Measurements from ENCODE around the gene GABPB1. TPM values are rescaled to one million over a fixed set of nuclear protein-coding genes. Genes with fewer than 3 reads are reported as not detected.

The GABPB1 gene
- total RNA-seq, 3 donors from 2014 or later (not counting 1 experiment from before 2014, with no cell fraction given): 20.8 to 30.8 (median 26.3) TPM

- no peak overlapping the region for H3K4me3 Mint-ChIP-seq
- WGBS (ENCODE audit: insufficient coverage): no CpG with 5 or more reads among the region's 1 CpG
- Histone ChIP-seq H3K9me3 (ENCODE audit: control insufficient read depth, insufficient read depth, low read length) (no peaks in the 10 kb centered on the region), H3K4me1 (ENCODE audit: control insufficient read depth, insufficient read depth, low read length) (peaks cover 8% of the 10 kb centered on the region), H3K27me3 (ENCODE audit: control insufficient read depth, insufficient read depth, low read length) (no peaks in the 10 kb centered on the region), H3K27ac (ENCODE audit: low read length) (no peak overlapping the region), H3K36me3 (ENCODE audit: control insufficient read depth, insufficient read depth, low read length) (no peaks in the 10 kb centered on the region), H3K4me3 (ENCODE audit: low read length) (no peak overlapping the region)
- no peak for TF ChIP-seq CTCF (IDR thresholded peaks at IDR 0.05)
- H3K4me1 Mint-ChIP-seq: peaks cover 14 to 30% of the 10 kb centered on the region in 2 donors
- DNase-seq (no peak), ATAC-seq (no peak)
- peak overlapping the region in 1 of 2 donors; percentile 49 for H3K27ac Mint-ChIP-seq
- no peaks in the 10 kb centered on the region for H3K9me3 Mint-ChIP-seq
- intact Hi-C loops (cut with micrococcal nuclease): no loop called here
- no peaks in the 10 kb centered on the region for H3K27me3 Mint-ChIP-seq (ENCODE audit: low read depth in 2 of 2)
- no peaks in the 10 kb centered on the region for H3K36me3 Mint-ChIP-seq
Observed at GRCh38 chr15:50340416-50340815, 14.6 kb downstream of the GABPB1 start.

GRCh38 chr15:50339717-50340116 is 15.3 kb downstream of the GABPB1 start:
- Mint-ChIP-seq H3K27me3 (ENCODE audit: low read depth in 2 of 2) (no peaks in the 10 kb centered on the region), H3K36me3 (no peaks in the 10 kb centered on the region), H3K9me3 (no peaks in the 10 kb centered on the region), H3K4me3 (no peak overlapping the region), H3K27ac (peak overlapping the region in 1 of 2 donors; percentile 49), H3K4me1 (peaks cover 21 to 32% of the 10 kb centered on the region in 2 donors)
- no peak for DNase-seq
- no peak overlapping the region for H3K27ac ChIP-seq (ENCODE audit: low read length)
- intact Hi-C loops (cut with micrococcal nuclease): no loop called here
- no peaks in the 10 kb centered on the region for H3K9me3 ChIP-seq (ENCODE audit: control insufficient read depth, insufficient read depth, low read length)
- ATAC-seq: no peak
- H3K27me3 ChIP-seq (ENCODE audit: control insufficient read depth, insufficient read depth, low read length): no peaks in the 10 kb centered on the region
- no peak for TF ChIP-seq CTCF (IDR thresholded peaks at IDR 0.05)
- H3K4me1 ChIP-seq (ENCODE audit: control insufficient read depth, insufficient read depth, low read length): peaks cover 8% of the 10 kb centered on the region
- H3K36me3 ChIP-seq (ENCODE audit: control insufficient read depth, insufficient read depth, low read length): no peaks in the 10 kb centered on the region
- no CpG with 5 or more reads among the region's 1 CpG for WGBS (ENCODE audit: insufficient coverage)
- H3K4me3 ChIP-seq (ENCODE audit: low read length): no peak overlapping the region

GRCh38 chr15:50335251-50335650 is 19.7 kb downstream of the GABPB1 start:
- no peaks in the 10 kb centered on the region for H3K36me3 Mint-ChIP-seq
- Histone ChIP-seq H3K4me3 (ENCODE audit: low read length) (no peak overlapping the region), H3K27me3 (ENCODE audit: control insufficient read depth, insufficient read depth, low read length) (no peaks in the 10 kb centered on the region), H3K27ac (ENCODE audit: low read length) (no peak overlapping the region), H3K4me1 (ENCODE audit: control insufficient read depth, insufficient read depth, low read length) (peaks cover 8% of the 10 kb centered on the region), H3K9me3 (ENCODE audit: control insufficient read depth, insufficient read depth, low read length) (no peaks in the 10 kb centered on the region), H3K36me3 (ENCODE audit: control insufficient read depth, insufficient read depth, low read length) (no peaks in the 10 kb centered on the region)
- H3K4me1 Mint-ChIP-seq: peaks cover 18 to 26% of the 10 kb centered on the region in 2 donors
- no peaks in the 10 kb centered on the region for H3K9me3 Mint-ChIP-seq
- no peak for ATAC-seq
- 87% methylated on average over 3 of the region's 4 CpGs for WGBS (ENCODE audit: insufficient coverage)
- H3K27me3 Mint-ChIP-seq (ENCODE audit: low read depth in 2 of 2): no peaks in the 10 kb centered on the region
- H3K27ac Mint-ChIP-seq: peak overlapping the region; percentile 13 to 62
- no peak for TF ChIP-seq CTCF (IDR thresholded peaks at IDR 0.05)
- no peak overlapping the region for H3K4me3 Mint-ChIP-seq
- no peak for DNase-seq
- intact Hi-C loops (cut with micrococcal nuclease): no loop called here

- ATAC-seq (no peak), DNase-seq (no peak)
- no peak for TF ChIP-seq CTCF (IDR thresholded peaks at IDR 0.05)
- Mint-ChIP-seq H3K36me3 (no peaks in the 10 kb centered on the region), H3K9me3 (no peaks in the 10 kb centered on the region), H3K27ac (no peak overlapping the region), H3K4me3 (no peak overlapping the region), H3K4me1 (peaks cover 12 to 19% of the 10 kb centered on the region in 2 donors), H3K27me3 (ENCODE audit: low read depth in 2 of 2) (no peaks in the 10 kb centered on the region)
- intact Hi-C loops (cut with micrococcal nuclease): no loop called here
- no peaks in the 10 kb centered on the region for H3K36me3 ChIP-seq (ENCODE audit: control insufficient read depth, insufficient read depth, low read length)
- H3K4me3 ChIP-seq (ENCODE audit: low read length): no peak overlapping the region
- no peak overlapping the region for H3K27ac ChIP-seq (ENCODE audit: low read length)
- H3K27me3 ChIP-seq (ENCODE audit: control insufficient read depth, insufficient read depth, low read length): no peaks in the 10 kb centered on the region
- no peaks in the 10 kb centered on the region for H3K9me3 ChIP-seq (ENCODE audit: control insufficient read depth, insufficient read depth, low read length)
- no peaks in the 10 kb centered on the region for H3K4me1 ChIP-seq (ENCODE audit: control insufficient read depth, insufficient read depth, low read length)
- no CpG with 5 or more reads among the region's 4 CpGs for WGBS (ENCODE audit: insufficient coverage)
Observed at GRCh38 chr15:50333229-50333628, 21.8 kb downstream of the GABPB1 start.

All from natural killer cell (primary cell).